C4-2B (cell line): ENCODE data around the gene SH2D1B.

Experiments used
- ZFX ChIP-seq: fragments of 450-650 bp; IDR thresholded peaks from 2 replicates; pipeline ENCODE4 v1.6.1; 2017
- TF ChIP-seq, protein P1 (sequence below): fragments of 450-650 bp; conservative IDR thresholded peaks from 2 replicates; pipeline ENCODE4 v1.5.1; 2017; ENCODE audit warnings: mild to moderate bottlenecking

DNA sequence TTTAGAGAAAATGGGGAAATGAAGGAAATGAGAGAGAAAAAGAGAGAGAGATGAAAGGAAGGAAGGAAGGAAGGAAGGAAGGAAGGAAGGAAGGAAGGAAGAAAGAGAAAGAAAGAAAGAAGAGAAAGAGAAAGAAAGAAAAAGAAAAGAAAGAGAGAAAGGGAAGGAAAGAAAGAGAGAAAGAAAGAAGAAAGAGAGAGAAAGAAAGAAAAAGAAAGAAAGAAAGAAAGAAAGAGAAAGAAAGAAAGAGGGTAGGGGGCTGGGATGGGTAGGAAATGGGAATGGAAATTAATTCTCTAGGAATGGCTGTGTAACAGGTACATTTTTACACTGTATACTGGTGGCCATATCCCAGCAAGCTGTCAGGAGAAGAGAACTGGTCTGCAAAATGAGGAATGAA lies 4.3 kb upstream of the SH2D1B start:
- TF ChIP-seq, protein P1, sequence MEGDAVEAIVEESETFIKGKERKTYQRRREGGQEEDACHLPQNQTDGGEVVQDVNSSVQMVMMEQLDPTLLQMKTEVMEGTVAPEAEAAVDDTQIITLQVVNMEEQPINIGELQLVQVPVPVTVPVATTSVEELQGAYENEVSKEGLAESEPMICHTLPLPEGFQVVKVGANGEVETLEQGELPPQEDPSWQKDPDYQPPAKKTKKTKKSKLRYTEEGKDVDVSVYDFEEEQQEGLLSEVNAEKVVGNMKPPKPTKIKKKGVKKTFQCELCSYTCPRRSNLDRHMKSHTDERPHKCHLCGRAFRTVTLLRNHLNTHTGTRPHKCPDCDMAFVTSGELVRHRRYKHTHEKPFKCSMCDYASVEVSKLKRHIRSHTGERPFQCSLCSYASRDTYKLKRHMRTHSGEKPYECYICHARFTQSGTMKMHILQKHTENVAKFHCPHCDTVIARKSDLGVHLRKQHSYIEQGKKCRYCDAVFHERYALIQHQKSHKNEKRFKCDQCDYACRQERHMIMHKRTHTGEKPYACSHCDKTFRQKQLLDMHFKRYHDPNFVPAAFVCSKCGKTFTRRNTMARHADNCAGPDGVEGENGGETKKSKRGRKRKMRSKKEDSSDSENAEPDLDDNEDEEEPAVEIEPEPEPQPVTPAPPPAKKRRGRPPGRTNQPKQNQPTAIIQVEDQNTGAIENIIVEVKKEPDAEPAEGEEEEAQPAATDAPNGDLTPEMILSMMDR, result no peak
- no peak for TF ChIP-seq ZFX
